ENCODE data around the gene FOXL1. TPM values are rescaled to one million over a fixed set of nuclear protein-coding genes. Genes with fewer than 3 reads are reported as not detected.

The FOXL1 gene
- total RNA-seq, 1 experiment from 2014 or later: 7.5 TPM

- no peak for TF ChIP-seq MAX (IDR thresholded peaks at IDR 0.05)
- no peak for TF ChIP-seq FOSL1 (IDR thresholded peaks at IDR 0.05; ENCODE audit: low read depth)
- TF ChIP-seq CBX3 (IDR thresholded peaks at IDR 0.05; ENCODE audit: low read depth): no peak
- no peak for TF ChIP-seq SP1 (IDR thresholded peaks at IDR 0.05; ENCODE audit: low read depth)
- no peak for TF ChIP-seq ZNF274 (IDR thresholded peaks at IDR 0.05; ENCODE audit: low read depth, low read length)
- no peak for TF ChIP-seq CTCF (IDR thresholded peaks at IDR 0.05 in 2 of 3, conservative IDR thresholded peaks at IDR 0.05 in 1 of 3; ENCODE audit: borderline replicate concordance in 1 of 3, insufficient read depth in 1 of 3, low read depth in 2 of 3, low read length in 2 of 3)
- TF ChIP-seq SIN3A (IDR thresholded peaks at IDR 0.05; ENCODE audit: low read depth): no peak
- no peak for TF ChIP-seq YY1 (IDR thresholded peaks at IDR 0.05; ENCODE audit: extremely low read depth, insufficient replicate concordance, low read depth, low read length)
- TF ChIP-seq SRF (IDR thresholded peaks at IDR 0.05; ENCODE audit: low read depth): no peak
- TF ChIP-seq REST (IDR thresholded peaks at IDR 0.05; ENCODE audit: low read depth): no peak
- POLR2A ChIA-PET: no interaction called here
- H4K20me1 ChIP-seq (ENCODE audit: insufficient read depth): no peaks in the 10 kb centered on the region
- H3K4me3 ChIP-seq (replicated peaks in 1 of 2; ENCODE audit: low read depth in 1 of 2, low read length in 2 of 2): no peak overlapping the region
- H3K9me2 ChIP-seq (ENCODE audit: insufficient read depth): no peaks in the 10 kb centered on the region
- H2AFZ ChIP-seq (ENCODE audit: low read depth, low read length, poor library complexity, severe bottlenecking): no peak overlapping the region
- H3K27me3 ChIP-seq (ENCODE audit: insufficient read depth, low read length): peaks cover 4% of the 10 kb centered on the region; the same call in 1 of the 2 replicates
- no peak overlapping the region for H3K9ac ChIP-seq (ENCODE audit: low read length)
- H3K4me1 ChIP-seq (ENCODE audit: control insufficient read depth in 1 of 2, insufficient read depth in 2 of 2, low read length in 2 of 2): peaks cover 13 to 22% of the 10 kb centered on the region in 2 experiments
- H3K4me2 ChIP-seq (ENCODE audit: low read length): no peak overlapping the region
- no peak for ATAC-seq
- RAD21 ChIA-PET (ENCODE audit: low non-redundant PET in 1 of 2, low total read pairs in 2 of 2, uncharacterized antibody in 2 of 2, unreplicated experiment in 2 of 2): no interaction called here
- BruUV-seq (replicated peaks): no TSS peak
- H3K36me3 ChIP-seq (ENCODE audit: control insufficient read depth in 1 of 2, insufficient read depth in 2 of 2, low read length in 2 of 2): no peaks in the 10 kb centered on the region
- peaks cover 1% of the 10 kb centered on the region for H3K79me2 ChIP-seq (ENCODE audit: insufficient read depth, low read length)
- CTCF ChIA-PET: no interaction called here
- DNase-seq (ENCODE audit: low read depth, low spot score): no peak
- H3K27ac ChIP-seq (ENCODE audit: low read depth, low read length): no peak overlapping the region
- no peaks in the 10 kb centered on the region for H3K9me3 ChIP-seq (ENCODE audit: control insufficient read depth in 1 of 2, insufficient read depth in 1 of 2, low read depth in 1 of 2, low read length in 2 of 2)
- intact Hi-C loops (cut with micrococcal nuclease): loop anchor here (5.0 kb wide), 4 partner anchors 202 to 1077 kb away; no protein-coding TSS in a partner anchor
Measured at GRCh38 chr16:86559802-86560305, 18.5 kb upstream of the FOXL1 start.

Measured in HCT116 (cell line).